GM19238 (cell line): ENCODE results near the gene CD180.

ENCODE experiments used
- DNase-seq: peaks from one replicate; pipeline ENCODE4 v3.0.0; 2011; ENCODE audit warnings: low spot score; ENCODE audit not compliant: insufficient read length

The CD180 gene

DNA sequence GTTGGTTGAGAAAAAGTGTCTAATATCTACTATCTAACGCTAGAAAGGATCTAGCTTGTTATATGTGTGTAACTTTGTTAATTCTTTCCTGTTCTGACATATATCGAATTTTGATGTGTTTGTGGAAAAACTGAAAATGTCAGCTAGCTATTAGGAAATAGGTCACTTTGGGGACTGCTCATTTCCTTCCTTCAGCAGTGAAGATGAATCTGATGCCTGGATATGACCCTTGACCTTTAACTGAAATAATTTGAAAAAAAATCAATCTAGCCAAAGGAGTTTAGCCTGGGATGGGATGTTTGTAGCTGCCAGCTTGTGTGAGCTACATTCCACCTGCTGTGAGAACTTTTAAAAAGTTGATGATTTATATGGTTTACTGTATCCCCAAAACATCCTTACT is 66.8 kb downstream of the CD180 start:
- DNase-seq, result no peak
